ENCODE measurements around the gene ZSCAN23.
"Not testable (repeated sequence)": the region's sequence is repeated elsewhere in the genome, so short reads cannot be mapped to it uniquely, and the experiment has no call there.

ZSCAN23 gene

DNA sequence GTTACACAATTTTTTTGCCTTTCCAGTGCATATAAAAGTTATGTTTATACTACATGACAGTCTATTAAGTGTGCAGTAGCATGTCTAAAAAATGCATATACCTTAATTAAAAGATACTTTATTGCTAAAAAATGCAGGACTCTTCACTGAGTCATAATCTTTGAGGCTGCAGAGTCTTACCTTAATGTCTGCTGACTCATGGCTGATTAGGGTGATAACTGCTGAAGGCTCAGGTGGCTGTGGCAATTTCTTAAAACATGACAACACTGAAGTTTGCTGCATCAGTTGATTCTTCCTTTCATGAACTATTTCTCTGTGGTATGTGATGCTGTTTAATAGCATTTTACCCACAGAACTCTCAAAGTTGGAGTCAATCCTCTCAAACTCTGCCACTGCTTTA is 19.1 kb downstream of the ZSCAN23 start:
- H3K4me3 ChIP-seq (ENCODE audit: low read length), result no peak overlapping the region

DNA sequence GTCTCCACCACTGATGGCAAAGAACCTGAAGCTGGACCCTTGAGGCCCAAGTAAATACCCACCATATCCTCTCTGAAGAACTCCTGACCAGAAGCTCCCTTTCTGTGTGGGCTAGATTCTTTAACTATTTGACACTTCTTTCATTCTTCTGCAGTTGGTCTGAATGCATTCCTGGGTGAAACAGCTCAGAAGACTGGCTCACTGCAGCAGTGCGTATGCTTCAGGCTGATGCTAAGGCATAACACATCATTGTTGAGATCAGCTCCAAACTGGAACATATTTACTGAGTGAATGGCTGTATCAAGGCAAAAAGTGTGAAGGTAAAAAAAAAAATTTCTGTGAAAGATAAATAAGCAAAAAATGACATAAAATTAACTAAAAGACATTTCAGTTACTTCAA is 19.7 kb downstream of the ZSCAN23 start:
- Histone ChIP-seq H3K4me3 (ENCODE audit: low read length) (no peak overlapping the region), H3K4me1 (ENCODE audit: control insufficient read depth, insufficient read depth, low read length) (no peaks in the 10 kb centered on the region), H3K27ac (ENCODE audit: low read depth, low read length) (no peak overlapping the region), H3K9ac (ENCODE audit: low read length) (no peak overlapping the region), H3K36me3 (ENCODE audit: control insufficient read depth, insufficient read depth, low read length) (no peaks in the 10 kb centered on the region), H3K27me3 (ENCODE audit: control insufficient read depth, insufficient read depth, low read length) (no peaks in the 10 kb centered on the region)

More for the DNA sequence above, 19.1 kb downstream of the ZSCAN23 start:
- no peaks in the 10 kb centered on the region for H3K27me3 ChIP-seq (ENCODE audit: control insufficient read depth, insufficient read depth, low read length)
- no peak overlapping the region for H3K9ac ChIP-seq (ENCODE audit: low read length)
- no peaks in the 10 kb centered on the region for H3K4me1 ChIP-seq (ENCODE audit: control insufficient read depth, insufficient read depth, low read length)
- H3K36me3 ChIP-seq (ENCODE audit: control insufficient read depth, insufficient read depth, low read length), result no peaks in the 10 kb centered on the region
- H3K27ac ChIP-seq (ENCODE audit: low read depth, low read length), result no peak overlapping the region

DNA sequence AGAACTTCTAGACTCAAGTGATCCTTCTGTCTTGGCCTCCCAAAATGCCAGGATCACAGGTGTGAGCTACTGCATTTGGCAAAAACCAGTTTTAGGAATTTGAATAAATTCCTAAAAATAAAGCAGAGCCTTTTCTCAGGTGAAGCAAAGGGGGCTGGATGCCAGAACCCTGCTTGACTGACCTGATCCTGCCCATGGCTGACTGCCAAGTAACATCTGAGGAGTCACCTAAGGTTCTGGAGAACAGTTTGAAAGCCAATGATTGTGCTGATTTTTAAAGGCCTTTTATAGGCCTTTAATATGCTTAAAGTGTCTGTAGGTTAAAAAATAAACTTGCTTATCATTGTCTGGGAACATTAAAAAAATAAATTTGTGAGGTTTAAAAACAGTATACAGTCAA is 29.6 kb downstream of the ZSCAN23 start:
- no peak overlapping the region for H3K27ac ChIP-seq (ENCODE audit: low read depth, low read length)
- H3K9ac ChIP-seq (ENCODE audit: low read length), result no peak overlapping the region
- no peaks in the 10 kb centered on the region for H3K36me3 ChIP-seq (ENCODE audit: control insufficient read depth, insufficient read depth, low read length)
- no peaks in the 10 kb centered on the region for H3K4me1 ChIP-seq (ENCODE audit: control insufficient read depth, insufficient read depth, low read length)
- H3K4me3 ChIP-seq (ENCODE audit: low read length), result no peak overlapping the region
- H3K27me3 ChIP-seq (ENCODE audit: control insufficient read depth, insufficient read depth, low read length), result no peaks in the 10 kb centered on the region

DNA sequence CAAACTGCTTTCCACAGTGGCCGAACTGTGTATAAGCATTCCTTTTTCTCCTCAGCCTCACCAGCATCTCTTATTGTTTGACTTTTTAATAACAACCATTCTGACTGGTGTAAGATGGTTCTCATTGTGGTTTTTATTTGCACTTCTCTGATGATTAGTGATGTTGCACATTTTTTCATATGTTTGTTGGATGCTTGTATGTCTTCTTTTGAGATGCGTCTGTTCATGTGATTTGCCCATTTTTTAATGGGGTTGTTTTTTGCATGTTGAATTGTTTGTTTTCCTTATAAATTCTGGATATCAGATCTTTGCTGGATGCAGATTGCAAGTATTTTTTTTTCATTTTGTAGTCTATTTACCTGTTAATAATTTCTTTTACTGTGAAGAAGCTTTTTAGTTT is 32.5 kb downstream of the ZSCAN23 start:
- H3K4me1 ChIP-seq (ENCODE audit: control insufficient read depth, insufficient read depth, low read length), result no peaks in the 10 kb centered on the region
- H3K27me3 ChIP-seq (ENCODE audit: control insufficient read depth, insufficient read depth, low read length), result no peaks in the 10 kb centered on the region

DNA sequence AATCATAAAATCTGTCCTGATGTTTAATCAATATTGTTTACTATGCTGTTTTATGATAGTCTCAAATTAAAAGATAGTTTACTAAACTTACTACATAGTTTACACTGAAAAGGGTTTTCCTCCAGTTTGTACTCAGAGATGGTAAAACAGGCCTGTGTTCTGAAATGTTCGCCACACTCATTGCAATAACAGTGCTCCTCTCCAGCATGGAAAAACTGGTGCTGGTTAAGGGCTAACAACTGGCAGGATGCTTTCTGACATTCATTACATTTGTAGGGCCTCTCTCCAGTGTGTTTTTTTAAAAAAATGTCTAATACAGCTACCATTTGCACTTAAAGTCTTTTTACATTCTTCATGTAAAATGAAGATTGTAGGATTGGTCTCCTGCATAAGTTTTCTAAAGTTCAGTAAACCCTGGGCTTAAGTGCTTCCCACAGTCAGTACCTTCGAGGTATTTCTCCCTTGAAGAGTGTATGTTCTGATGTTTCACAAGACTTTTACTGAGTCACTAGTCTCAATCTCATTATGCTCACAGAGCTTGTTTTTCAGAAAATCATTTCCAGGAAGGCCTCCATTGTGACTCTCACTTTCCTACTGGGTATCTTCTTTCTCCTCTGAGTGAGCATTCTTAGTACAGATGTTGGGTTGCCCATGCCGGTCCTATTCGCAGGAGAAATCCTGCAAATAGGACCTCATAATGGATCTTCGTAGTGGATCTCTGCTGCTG is 35.1 kb downstream of the ZSCAN23 start:
- Histone ChIP-seq H3K4me3 (ENCODE audit: low read length) (no peak overlapping the region), H3K36me3 (ENCODE audit: control insufficient read depth, insufficient read depth, low read length) (no peaks in the 10 kb centered on the region), H3K27me3 (ENCODE audit: control insufficient read depth, insufficient read depth, low read length) (no peaks in the 10 kb centered on the region), H3K9ac (ENCODE audit: low read length) (no peak overlapping the region), H3K4me1 (ENCODE audit: control insufficient read depth, insufficient read depth, low read length) (no peaks in the 10 kb centered on the region), H3K27ac (ENCODE audit: low read depth, low read length) (no peak overlapping the region)

More for the DNA sequence above, 32.5 kb downstream of the ZSCAN23 start:
- Histone ChIP-seq H3K9ac (ENCODE audit: low read length) (no peak overlapping the region), H3K36me3 (ENCODE audit: control insufficient read depth, insufficient read depth, low read length) (no peaks in the 10 kb centered on the region), H3K27ac (ENCODE audit: low read depth, low read length) (no peak overlapping the region), H3K4me3 (ENCODE audit: low read length) (no peak overlapping the region)

DNA sequence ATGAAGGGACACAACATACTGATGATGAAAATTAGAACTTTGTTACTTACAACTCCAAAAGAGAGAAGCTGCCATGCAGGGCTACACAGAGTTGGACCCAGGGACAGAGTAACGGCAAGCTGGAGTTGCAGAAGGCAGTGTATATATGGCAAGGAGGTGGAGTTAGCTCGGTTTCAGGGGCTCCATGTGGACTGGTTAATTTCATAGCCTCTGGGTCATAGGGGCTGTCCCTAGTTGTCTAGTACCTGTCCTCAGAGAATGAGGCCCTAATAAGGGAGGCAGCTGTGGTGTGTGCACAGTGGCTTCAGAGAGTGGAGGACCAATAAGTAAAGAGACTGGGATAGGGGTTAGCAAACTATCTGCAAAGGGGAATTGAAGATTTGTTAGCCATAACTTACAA is 35.9 kb downstream of the ZSCAN23 start:
- Histone ChIP-seq H3K27ac (ENCODE audit: low read depth, low read length) (no peak overlapping the region), H3K36me3 (ENCODE audit: control insufficient read depth, insufficient read depth, low read length) (no peaks in the 10 kb centered on the region), H3K27me3 (ENCODE audit: control insufficient read depth, insufficient read depth, low read length) (no peaks in the 10 kb centered on the region)

DNA sequence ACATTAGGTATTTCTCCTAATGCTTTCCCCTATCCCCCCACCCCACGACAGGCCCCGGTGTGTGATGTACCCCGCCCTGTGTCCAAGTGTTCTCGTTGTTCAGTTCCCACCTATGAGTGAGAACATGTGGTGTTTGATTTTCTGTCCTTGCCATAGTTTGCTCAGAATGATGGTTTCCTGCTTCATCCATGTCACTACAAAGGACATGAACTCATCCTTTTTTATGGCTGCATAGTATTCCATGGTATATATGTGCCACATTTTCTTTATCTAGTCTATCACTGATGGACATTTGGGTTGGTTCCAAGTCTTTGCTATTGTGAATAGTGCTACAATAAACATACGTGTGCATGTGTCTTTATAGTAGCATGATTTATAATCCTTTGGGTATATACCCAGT is 39.4 kb downstream of the ZSCAN23 start:
- H3K36me3 ChIP-seq (ENCODE audit: control insufficient read depth, insufficient read depth, low read length); H3K9ac ChIP-seq (ENCODE audit: low read length); H3K4me3 ChIP-seq (ENCODE audit: low read length); H3K27me3 ChIP-seq (ENCODE audit: control insufficient read depth, insufficient read depth, low read length); H3K4me1 ChIP-seq (ENCODE audit: control insufficient read depth, insufficient read depth, low read length); H3K27ac ChIP-seq (ENCODE audit: low read depth, low read length): not testable (repeated sequence)

More for the DNA sequence above, 35.9 kb downstream of the ZSCAN23 start:
- Histone ChIP-seq H3K4me3 (ENCODE audit: low read length) (no peak overlapping the region), H3K4me1 (ENCODE audit: control insufficient read depth, insufficient read depth, low read length) (no peaks in the 10 kb centered on the region), H3K9ac (ENCODE audit: low read length) (no peak overlapping the region)

DNA sequence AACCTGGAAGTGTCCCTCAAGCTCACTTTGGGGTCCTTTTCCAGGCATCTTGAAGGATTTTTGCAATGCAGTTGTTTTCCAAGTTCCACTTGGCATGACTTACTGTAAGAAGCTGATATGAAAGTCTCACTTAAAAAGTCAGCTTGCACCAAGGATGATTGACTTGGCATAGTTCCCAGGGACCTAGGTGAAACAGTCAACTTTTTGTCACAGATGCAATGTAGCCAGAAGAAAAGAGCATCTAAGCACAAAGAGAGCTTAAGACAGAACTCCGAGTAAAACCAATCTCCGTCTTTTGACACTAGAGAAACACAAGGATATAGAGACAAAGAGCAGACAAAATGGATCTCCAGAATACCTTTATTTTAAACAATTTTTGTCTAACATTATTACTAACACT is 41.1 kb downstream of the ZSCAN23 start:
- Histone ChIP-seq H3K27ac (ENCODE audit: low read depth, low read length) (no peak overlapping the region), H3K27me3 (ENCODE audit: control insufficient read depth, insufficient read depth, low read length) (no peaks in the 10 kb centered on the region), H3K9ac (ENCODE audit: low read length) (no peak overlapping the region), H3K4me1 (ENCODE audit: control insufficient read depth, insufficient read depth, low read length) (peaks cover 3% of the 10 kb centered on the region), H3K4me3 (ENCODE audit: low read length) (no peak overlapping the region), H3K36me3 (ENCODE audit: control insufficient read depth, insufficient read depth, low read length) (no peaks in the 10 kb centered on the region)

DNA sequence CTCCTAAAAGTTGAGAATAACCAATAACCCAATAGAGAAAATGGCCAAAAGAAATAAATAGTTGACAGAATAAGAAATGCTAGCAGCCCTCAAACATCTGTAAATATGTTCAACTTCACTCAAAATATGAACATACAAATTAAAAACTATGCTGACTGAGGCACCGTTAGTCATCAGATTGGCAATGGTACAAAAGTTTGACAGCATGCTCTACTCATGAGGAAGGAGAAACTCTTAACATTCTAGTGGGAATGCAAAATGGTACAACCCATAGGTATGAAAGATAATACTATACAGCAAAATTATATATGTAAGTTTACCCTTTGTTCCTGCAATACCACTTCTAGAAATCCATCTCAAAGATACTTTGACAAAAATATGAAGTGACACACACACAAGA is 42.1 kb downstream of the ZSCAN23 start:
- H3K4me1 ChIP-seq (ENCODE audit: control insufficient read depth, insufficient read depth, low read length), result peaks cover 3% of the 10 kb centered on the region
- no peak overlapping the region for H3K27ac ChIP-seq (ENCODE audit: low read depth, low read length)
- H3K9ac ChIP-seq (ENCODE audit: low read length), result no peak overlapping the region
- H3K4me3 ChIP-seq (ENCODE audit: low read length), result no peak overlapping the region
- no peaks in the 10 kb centered on the region for H3K27me3 ChIP-seq (ENCODE audit: control insufficient read depth, insufficient read depth, low read length)
- no peaks in the 10 kb centered on the region for H3K36me3 ChIP-seq (ENCODE audit: control insufficient read depth, insufficient read depth, low read length)

DNA sequence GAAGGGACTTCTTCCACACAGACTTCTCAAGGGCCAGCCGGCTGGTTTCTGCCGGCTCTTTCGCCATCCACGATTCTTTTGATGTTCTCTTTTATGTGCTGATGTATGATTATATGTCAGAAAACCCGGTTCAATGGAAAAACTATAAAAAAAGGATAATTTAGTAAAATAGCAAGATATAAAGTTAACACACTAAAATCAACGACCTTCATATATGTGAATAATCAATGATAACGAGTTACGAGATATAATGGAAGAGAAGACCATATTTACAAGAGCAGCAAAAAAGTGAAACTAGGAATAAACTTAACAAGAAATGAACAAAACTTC is 43.2 kb downstream of the ZSCAN23 start:
- H3K4me1 ChIP-seq (ENCODE audit: control insufficient read depth, insufficient read depth, low read length), result peaks cover 3% of the 10 kb centered on the region
- no peaks in the 10 kb centered on the region for H3K27me3 ChIP-seq (ENCODE audit: control insufficient read depth, insufficient read depth, low read length)
- H3K27ac ChIP-seq (ENCODE audit: low read depth, low read length), result peak overlapping the region; percentile 65
- H3K4me3 ChIP-seq (ENCODE audit: low read length), result peak overlapping the region; percentile 88
- peak overlapping the region; percentile 61 for H3K9ac ChIP-seq (ENCODE audit: low read length)
- H3K36me3 ChIP-seq (ENCODE audit: control insufficient read depth, insufficient read depth, low read length), result no peaks in the 10 kb centered on the region

DNA sequence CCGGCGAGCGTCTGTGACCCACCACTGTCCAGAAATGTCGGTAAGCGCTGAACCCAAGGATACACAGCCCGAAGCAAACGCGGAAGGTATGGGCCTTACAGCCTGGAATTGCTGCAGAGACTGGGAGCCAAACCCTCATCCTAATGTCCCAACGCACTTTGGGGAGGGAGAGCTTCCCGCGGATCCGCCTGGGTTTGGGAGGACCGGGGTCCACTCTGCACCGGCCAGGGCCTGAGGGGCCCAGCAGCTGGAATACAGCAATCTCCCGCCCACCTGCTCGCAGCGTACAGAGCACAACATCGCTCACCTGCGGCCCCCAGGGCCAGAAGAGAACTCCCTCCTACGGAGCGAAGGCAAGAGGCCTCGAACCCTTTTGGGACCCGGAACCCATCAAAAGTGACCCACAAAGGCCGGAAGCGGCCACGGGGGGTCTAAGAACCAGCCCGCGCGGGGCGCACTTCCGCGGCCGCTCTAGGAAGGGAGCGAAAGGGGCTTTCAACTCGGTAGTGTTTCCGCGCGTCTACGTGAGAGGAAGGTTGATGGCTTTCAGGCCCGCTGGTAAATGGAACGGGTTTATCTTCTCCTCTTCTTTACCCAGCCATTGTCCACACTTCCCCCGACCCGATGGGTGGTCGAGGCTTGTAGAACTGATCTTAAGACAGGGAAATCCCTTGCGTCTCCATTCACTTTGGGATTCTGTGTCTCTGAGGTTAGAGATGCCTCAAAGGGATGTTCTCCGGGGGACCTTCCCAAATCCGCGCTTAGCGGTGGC is 43.8 kb downstream of the ZSCAN23 start, which contains the start of gene ZSCAN12:
ZSCAN12 (minus strand) TSS at position 398 of the 772 bp plus-strand sequence. CDS start 1,342 bp downstream, outside the sequence.
- Histone ChIP-seq H3K9ac (ENCODE audit: low read length) (peak within 1 kb of the TSS; percentile 61), H3K4me1 (ENCODE audit: control insufficient read depth, insufficient read depth, low read length) (peaks cover 3% of the 10 kb centered on the region), H3K27ac (ENCODE audit: low read depth, low read length) (peak within 1 kb of the TSS; percentile 65), H3K27me3 (ENCODE audit: control insufficient read depth, insufficient read depth, low read length) (no peaks in the 10 kb centered on the region), H3K36me3 (ENCODE audit: control insufficient read depth, insufficient read depth, low read length) (no peaks in the 10 kb centered on the region), H3K4me3 (ENCODE audit: low read length) (peak within 1 kb of the TSS; percentile 88)

DNA sequence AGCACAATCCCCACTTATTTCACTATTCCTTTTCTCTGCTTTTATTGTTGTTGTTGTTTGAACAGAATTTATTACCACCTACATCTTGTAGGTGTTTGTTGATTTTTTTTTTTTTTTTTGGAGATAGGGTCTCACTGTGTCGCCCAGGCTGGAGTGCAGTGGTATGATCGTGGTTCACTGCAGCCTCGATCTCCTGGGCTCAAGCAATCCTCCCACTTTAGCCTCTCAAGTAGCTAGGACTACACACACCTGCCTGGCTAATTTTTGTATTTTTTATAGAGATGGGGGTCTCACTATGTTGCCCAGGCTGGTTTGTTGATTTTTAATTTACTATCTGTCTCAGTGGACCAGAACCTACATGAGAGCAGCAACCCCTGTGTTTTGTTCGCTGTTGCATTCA is 47.4 kb downstream of the ZSCAN23 start:
- Histone ChIP-seq H3K4me1 (ENCODE audit: control insufficient read depth, insufficient read depth, low read length) (peaks cover 3% of the 10 kb centered on the region), H3K9ac (ENCODE audit: low read length) (no peak overlapping the region), H3K4me3 (ENCODE audit: low read length) (no peak overlapping the region), H3K36me3 (ENCODE audit: control insufficient read depth, insufficient read depth, low read length) (peaks cover 6% of the 10 kb centered on the region), H3K27me3 (ENCODE audit: control insufficient read depth, insufficient read depth, low read length) (no peaks in the 10 kb centered on the region), H3K27ac (ENCODE audit: low read depth, low read length) (no peak overlapping the region)

All from rectal smooth muscle tissue (tissue), 1 donor.